SH-SY5Y (cell line): ENCODE results near the gene WDR48.

ENCODE experiments used
- GATA2 ChIP-seq: IDR thresholded peaks from 2 replicates; pipeline ENCODE4 v1.6.1; 2011; ENCODE audit warnings: mild to moderate bottlenecking, low read depth, low read length
- GATA3 ChIP-seq: IDR thresholded peaks from 2 replicates; pipeline ENCODE4 v1.6.1; 2011; ENCODE audit warnings: low read depth, mild to moderate bottlenecking, low read length, moderate library complexity

DNA sequence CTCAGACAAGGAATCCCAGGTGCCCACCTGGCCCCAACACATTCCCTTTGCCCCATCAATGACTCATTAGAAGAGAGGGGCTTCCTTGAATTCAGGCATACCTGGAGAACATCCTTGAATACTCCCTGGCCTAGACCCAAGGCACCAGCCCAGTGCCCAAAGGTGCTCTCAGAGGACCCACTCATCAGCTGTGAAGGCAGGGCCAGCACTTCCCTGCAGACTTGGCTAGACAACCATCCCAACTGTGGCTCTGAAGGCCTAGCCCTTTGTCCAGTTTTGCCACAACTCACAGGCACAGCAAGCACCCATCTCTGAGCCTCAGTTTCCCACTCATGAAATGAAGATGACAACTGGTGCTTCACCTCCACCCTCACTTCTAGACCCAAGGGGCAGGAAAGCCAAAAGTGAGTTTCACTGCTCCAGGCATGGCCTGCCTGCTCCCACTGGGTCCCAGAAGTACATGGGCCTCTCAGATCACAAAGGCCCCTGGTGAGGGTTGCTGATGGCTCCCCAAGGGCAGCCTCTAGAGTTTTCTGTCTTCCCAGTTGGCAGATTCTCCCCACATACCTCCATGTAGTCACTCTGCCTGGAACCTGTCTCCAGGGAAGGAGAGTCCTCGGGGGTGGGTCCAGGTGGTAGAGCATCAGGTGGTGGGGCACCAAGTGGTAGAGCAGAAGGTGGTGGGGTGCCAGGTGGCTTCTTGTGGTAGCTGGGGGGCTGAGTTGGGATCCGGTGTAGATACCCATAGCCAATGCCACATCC is 48.1 kb downstream of the WDR48 start:
- no peak for TF ChIP-seq GATA3
- no peak for TF ChIP-seq GATA2
